ENCODE measurements around the gene COQ10B.
"Not testable (repeated sequence)": the region's sequence is repeated elsewhere in the genome, so short reads cannot be mapped to it uniquely, and the experiment has no call there.

Gene COQ10B

GRCh38 chr2:197453123-197453913 lies at the start of gene COQ10B:
COQ10B (plus strand) TSS chr2:197453552; CDS start chr2:197453561, 9 bp downstream.
- DNase-seq, result peak; percentile 99

GRCh38 chr2:197405582-197405981 lies 47.8 kb upstream of the COQ10B start:
- DNase-seq, result no peak

GRCh38 chr2:197414039-197414438 lies 39.3 kb upstream of the COQ10B start:
- DNase-seq, result no peak

- DNase-seq, result no peak
Measured at GRCh38 chr2:197414515-197414914, 38.8 kb upstream of the COQ10B start.

GRCh38 chr2:197416268-197416667 lies 37.1 kb upstream of the COQ10B start:
- DNase-seq, result no peak

GRCh38 chr2:197419438-197419837 lies 33.9 kb upstream of the COQ10B start:
- DNase-seq, result no peak

GRCh38 chr2:197423307-197423706 lies 30.0 kb upstream of the COQ10B start:
- no peak for DNase-seq

- DNase-seq, result no peak
Measured at GRCh38 chr2:197425550-197425949, 27.8 kb upstream of the COQ10B start.

- no peak for DNase-seq
Measured at GRCh38 chr2:197426723-197427603, 26.4 kb upstream of the COQ10B start.

GRCh38 chr2:197427986-197428385 lies 25.4 kb upstream of the COQ10B start:
- no peak for DNase-seq

GRCh38 chr2:197431858-197432257 lies 21.5 kb upstream of the COQ10B start:
- DNase-seq, result no peak

- DNase-seq, result not testable (repeated sequence)
Measured at GRCh38 chr2:197432527-197432926, 20.8 kb upstream of the COQ10B start.

GRCh38 chr2:197433780-197434438 lies 19.4 kb upstream of the COQ10B start:
- no peak for DNase-seq

- peak; percentile 99 for DNase-seq
Measured at GRCh38 chr2:197434541-197435513, 18.5 kb upstream of the COQ10B start, which contains the start of gene SF3B1. SF3B1 (minus strand) TSS chr2:197435028; CDS start chr2:197434999, 29 bp downstream.

GRCh38 chr2:197435598-197436420 lies 17.5 kb upstream of the COQ10B start:
- peak; percentile 16 for DNase-seq

GRCh38 chr2:197437380-197437779 lies 16.0 kb upstream of the COQ10B start:
- no peak for DNase-seq

GRCh38 chr2:197442857-197443256 lies 10.5 kb upstream of the COQ10B start:
- no peak for DNase-seq

GRCh38 chr2:197445746-197446145 lies 7.6 kb upstream of the COQ10B start:
- DNase-seq, result no peak

- DNase-seq, result no peak
Measured at GRCh38 chr2:197446844-197447243, 6.5 kb upstream of the COQ10B start.

GRCh38 chr2:197450465-197450864 lies 2.9 kb upstream of the COQ10B start:
- no peak for DNase-seq

- DNase-seq, result not testable (repeated sequence)
Measured at GRCh38 chr2:197450935-197451358, 2.4 kb upstream of the COQ10B start.

Data from RPMI8226 (cell line).